ENCODE results near the gene SCAF11.

DNA sequence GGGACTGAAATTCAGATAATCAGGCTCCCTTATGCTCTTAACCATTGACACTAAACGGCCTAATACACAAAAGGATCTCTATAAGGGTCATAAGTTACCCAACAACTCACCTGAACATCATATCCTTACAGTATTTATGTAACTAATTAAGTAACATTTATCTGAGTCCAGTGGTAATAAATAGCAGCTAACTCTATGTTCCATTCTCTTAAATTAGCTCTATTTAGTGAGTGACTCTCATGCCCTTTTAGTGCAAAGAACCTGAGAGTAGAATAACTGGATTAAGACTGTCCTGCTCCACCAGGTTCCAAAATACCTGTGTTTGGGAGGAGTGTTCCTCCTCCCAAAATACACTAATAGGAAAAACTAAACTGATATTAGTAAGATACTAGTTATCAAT is 9.8 kb downstream of the SCAF11 start:
- TF ChIP-seq POLR2A (IDR thresholded peaks at IDR 0.05) = no peak
- TF ChIP-seq, protein P1, sequence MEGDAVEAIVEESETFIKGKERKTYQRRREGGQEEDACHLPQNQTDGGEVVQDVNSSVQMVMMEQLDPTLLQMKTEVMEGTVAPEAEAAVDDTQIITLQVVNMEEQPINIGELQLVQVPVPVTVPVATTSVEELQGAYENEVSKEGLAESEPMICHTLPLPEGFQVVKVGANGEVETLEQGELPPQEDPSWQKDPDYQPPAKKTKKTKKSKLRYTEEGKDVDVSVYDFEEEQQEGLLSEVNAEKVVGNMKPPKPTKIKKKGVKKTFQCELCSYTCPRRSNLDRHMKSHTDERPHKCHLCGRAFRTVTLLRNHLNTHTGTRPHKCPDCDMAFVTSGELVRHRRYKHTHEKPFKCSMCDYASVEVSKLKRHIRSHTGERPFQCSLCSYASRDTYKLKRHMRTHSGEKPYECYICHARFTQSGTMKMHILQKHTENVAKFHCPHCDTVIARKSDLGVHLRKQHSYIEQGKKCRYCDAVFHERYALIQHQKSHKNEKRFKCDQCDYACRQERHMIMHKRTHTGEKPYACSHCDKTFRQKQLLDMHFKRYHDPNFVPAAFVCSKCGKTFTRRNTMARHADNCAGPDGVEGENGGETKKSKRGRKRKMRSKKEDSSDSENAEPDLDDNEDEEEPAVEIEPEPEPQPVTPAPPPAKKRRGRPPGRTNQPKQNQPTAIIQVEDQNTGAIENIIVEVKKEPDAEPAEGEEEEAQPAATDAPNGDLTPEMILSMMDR (IDR thresholded peaks at IDR 0.05) = no peak
- TF ChIP-seq EP300 (IDR thresholded peaks at IDR 0.05) = no peak
